GM04503 (cell line): ENCODE results near the gene PITRM1.
"Not testable (repeated sequence)": the region's sequence is repeated elsewhere in the genome, so short reads cannot be mapped to it uniquely, and the experiment has no call there.

ENCODE experiments used
- DNase-seq: peaks from one replicate; pipeline ENCODE4 v3.0.0-alpha.2; 2012; ENCODE audit warnings: low read depth

The PITRM1 gene

DNA sequence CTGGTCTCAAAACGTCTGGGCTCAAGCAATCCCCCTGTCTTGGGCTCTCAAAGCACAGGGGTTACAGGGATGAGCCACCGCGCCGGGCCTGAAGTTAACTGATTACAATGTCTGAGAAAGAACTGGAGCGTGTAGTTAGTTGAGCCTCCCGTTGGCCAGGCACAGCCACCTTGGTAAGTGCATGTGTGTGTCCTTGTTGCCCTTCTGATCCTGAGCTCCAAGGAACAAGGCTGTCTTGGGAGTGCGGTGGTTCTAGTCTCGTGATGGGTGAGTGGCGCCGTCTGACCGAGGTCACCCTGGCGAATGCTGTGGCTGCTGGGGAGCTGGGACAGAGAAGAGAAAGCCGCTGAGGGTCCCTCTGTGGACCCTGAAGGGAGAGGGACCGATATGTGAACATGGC is 50.5 kb downstream of the PITRM1 start:
- DNase-seq, result no peak

- DNase-seq, result no peak
These were observed 52.7 kb downstream of the PITRM1 start for GRCh38 chr10:3119796-3120459.

DNA sequence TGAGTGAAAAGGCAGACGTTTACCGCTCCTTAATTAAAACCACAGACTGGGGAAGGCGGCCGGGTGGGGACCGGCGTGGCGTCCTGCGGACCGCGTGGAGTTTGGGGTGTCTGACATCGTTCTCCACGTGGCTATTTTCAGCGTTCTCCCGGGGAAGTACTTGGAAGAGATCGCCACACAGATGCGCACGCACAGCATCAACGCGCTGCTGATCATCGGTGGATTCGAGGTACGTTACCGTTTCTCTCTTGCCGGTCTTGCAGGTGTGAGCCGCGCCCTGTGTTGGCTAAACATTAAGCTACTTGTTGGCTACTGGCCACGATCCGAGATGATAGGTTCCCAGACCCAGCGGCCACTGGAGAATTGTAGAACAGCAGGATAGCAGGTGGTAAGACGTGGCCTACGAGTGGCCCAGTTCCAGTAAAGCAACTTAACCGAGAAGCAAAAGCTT is 53.9 kb downstream of the PITRM1 start:
- DNase-seq, result no peak

DNA sequence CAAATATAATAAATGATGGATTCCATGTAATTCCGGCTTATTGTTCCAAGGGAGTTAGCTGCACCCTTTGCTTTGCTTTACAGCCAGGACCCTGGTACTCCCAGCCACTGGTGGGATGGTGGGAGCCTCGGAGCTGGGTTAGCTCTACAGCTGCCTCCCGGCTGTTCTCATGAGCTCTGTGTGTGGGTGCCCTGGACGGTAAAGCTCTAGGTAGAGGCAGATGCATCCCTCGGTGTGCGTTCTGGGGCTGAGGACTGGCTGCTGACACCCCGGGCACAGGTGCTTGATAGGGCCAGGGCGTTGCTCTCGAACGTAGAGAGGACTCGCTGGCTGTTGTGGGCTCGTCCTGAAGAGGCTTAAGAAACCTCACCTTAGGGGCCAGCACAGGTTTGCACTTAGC is 55.1 kb downstream of the PITRM1 start:
- no peak for DNase-seq

DNA sequence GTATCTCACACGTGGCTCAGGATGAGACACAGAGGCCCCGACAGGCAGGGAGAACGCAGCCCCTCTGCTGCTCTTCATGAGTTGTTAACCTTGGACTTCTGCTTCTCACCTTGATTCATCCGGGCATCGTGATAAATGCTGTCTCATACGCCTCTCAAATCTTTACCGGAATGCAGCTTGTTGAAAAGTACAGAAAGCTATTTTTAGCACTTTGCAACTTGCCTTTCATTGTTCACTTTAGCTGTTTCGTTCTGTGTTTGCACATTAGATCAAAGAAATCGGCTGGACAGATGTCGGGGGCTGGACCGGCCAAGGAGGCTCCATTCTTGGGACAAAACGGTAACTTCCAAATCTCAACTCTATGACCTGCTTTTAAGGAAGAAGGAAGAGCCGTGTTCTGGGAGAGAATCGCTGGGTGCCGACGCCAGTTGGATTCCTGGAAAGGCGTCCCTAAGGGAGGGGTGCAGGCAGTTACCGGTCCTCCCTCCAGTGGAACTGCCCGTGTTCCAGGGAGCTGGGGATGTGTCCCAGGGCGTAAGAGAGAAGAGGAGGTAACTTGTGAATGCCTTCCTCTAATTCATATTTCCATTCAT is 56.0 kb downstream of the PITRM1 start:
- DNase-seq, result no peak

- DNase-seq, result no peak
These were observed 56.9 kb downstream of the PITRM1 start for GRCh38 chr10:3115685-3116084.

DNA sequence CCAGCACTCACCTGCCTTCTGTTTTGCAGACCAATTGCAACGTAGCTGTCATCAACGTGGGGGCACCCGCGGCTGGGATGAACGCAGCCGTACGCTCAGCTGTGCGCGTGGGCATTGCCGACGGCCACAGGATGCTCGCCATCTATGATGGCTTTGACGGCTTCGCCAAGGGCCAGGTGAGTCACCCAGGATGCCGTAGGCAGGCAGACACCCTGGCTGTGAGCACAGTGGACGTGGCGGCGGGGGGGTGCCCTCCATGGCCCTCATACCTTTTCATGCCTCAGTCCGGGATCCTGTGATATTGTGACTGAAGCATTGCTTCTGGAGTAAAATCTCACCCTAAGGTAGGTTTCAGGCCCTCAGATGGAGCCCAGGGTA is 59.2 kb downstream of the PITRM1 start:
- no peak for DNase-seq

GRCh38 chr10:3111621-3112163 is 60.9 kb downstream of the PITRM1 start:
- DNase-seq, result no peak

DNA sequence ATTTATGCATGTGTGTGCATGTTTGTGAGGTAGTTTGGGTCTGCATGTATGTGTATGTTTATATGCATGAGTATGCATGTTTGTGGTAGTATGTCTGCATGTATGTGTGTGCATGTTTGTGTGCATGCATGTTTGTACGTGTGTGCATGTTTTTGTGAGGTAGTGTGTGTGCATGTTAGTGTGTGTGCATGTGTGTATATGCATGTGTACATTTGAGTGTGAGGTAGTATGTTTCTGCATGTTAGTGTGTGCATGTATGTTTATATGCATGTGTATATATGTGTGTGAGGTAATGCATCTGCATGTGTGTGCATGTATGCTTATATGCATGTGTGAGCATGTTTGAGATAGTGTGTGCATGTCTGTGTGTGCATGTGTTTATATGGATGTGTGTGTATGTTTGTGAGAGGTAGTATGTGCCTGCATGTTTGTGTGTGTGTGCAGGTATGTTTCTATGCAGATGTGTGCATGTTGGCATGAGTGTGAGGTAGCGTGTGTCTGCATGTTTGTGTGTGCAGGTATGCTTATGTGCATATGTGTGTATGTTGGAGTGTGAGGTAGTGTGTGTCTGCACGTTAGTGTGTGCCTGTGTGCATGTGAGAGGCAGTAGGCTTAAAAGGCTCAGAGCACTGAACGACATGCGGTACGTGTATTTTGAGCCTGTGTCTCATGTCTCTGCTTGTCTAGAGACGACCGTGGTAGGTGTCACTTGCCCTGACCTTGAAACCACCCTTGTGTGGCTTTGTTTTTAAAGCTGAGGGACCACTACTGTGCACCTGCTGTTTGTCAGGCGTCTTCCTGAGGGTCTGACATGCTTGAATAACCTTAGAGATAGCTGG is 61.6 kb downstream of the PITRM1 start:
- no peak for DNase-seq

DNA sequence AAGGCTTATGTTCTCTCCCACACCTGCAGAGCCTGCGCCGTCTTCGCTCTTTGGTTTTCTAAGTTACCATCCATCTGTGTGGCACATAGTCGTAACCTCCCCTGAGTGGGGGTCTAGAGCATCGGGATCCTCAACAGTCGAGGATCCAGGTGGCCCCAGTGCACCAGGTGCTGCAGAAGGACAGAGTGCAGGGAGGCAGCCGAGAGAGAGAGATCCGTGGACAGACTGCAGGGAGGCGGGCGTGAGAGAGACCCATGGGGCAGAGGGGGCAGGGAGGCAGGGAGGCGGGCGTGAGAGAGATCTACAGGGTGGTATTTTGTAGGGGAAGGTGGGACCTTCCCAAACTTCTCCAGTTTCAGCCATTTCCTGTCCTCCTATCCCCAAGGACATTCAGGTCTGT is 62.9 kb downstream of the PITRM1 start:
- no peak for DNase-seq

GRCh38 chr10:3109196-3109595 is 63.4 kb downstream of the PITRM1 start:
- no peak for DNase-seq

DNA sequence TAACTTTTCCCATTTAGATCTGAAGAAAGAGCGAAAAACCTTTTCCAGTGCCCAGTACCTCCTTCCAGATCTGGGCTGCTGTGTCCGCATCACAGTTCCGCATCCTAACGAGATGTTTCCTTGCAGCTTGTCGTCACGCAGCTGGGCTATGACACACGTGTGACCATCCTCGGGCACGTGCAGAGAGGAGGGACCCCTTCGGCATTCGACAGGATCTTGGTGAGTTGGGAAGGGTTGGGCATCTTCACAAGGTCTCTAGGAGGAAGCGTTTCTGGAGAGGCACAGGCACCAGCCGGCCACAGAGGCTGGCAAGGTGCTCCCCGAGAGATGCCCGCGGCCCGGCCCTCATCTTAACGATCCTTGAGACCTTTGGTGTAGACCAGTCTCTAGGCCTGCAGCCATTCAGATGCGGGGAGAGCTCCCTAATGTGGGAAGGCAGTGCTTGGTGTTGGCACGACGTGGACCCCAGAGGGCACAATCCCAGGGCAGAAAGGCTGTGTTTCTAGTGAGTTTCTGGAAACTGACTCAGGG is 63.9 kb downstream of the PITRM1 start:
- DNase-seq, result no peak

- no peak for DNase-seq
These were observed 64.5 kb downstream of the PITRM1 start for GRCh38 chr10:3108033-3108432.

DNA sequence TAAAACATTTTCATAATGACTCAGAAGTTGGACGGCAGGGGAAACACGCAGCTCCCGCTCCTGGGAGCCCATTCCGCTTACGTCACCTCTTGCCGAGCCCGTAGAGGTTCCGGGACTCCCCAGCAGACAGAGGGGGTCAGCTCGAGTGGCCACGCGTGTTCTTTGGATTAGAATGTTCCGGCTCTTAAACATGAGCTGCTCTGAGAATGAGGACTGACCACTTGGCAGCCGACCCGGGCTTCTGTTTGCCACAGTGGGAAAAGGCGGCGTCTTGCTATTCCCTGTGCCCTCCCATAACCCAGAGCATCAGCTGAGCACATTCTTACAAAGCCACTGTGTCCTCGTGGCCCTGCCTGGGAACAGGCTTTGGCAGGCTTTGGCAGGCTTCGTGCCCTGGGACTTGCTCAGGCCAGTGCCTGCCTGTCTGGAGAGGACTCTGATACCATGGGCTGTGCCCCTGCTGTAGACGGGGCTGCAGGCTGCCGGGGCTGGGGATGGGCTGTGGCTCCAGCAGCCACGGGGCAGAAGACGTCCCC is 65.1 kb downstream of the PITRM1 start:
- no peak for DNase-seq

- no peak for DNase-seq
These were observed 65.6 kb downstream of the PITRM1 start for GRCh38 chr10:3106928-3107425.

GRCh38 chr10:3106328-3106727 is 66.3 kb downstream of the PITRM1 start:
- not testable (repeated sequence) for DNase-seq

GRCh38 chr10:3105905-3106304 is 66.7 kb downstream of the PITRM1 start:
- DNase-seq, result no peak

- DNase-seq, result no peak
These were observed 67.4 kb downstream of the PITRM1 start for GRCh38 chr10:3105166-3105565.

- DNase-seq, result no peak
These were observed 68.2 kb downstream of the PITRM1 start for GRCh38 chr10:3104251-3104918.

- DNase-seq, result no peak
These were observed 68.9 kb downstream of the PITRM1 start for GRCh38 chr10:3103646-3104045.

DNA sequence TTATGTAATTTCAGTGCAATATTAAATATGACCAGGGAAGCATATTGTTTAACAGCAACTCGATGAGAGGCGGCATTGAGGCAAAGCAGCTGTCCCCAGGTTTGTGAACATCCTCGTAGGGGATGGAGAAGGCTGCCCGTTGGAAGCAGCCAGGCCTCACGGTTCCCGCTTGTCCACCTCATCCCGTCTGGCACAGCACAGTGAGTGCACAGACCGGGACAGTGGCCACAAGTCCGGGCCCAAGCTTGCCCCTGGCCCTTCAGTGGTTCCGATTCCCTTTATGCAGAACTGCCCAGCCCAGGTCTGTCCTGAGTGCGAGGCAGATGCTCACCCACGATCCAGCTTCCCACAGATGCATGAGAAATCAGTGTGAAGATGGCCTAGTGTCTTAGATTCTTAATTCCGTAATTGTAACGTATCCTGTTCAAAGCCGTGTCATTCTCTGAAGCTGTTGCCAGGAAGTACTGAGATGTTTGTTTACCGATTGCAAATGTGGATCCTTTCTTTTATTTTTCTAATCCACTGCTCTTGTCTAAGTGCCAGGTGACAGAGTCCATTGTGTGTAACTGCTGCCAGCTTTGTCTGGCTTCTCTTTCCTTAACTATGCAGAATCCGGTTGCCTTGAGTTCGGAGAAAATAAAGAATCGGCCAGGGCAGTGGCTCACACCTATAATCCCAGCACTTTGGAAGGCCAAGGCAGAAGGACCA is 69.7 kb downstream of the PITRM1 start:
- no peak for DNase-seq
